Endometrial microvascular endothelial cells (primary cell): ENCODE results near the gene NXPH3. TPM values are rescaled to one million over a fixed set of nuclear protein-coding genes. Genes with fewer than 3 reads are reported as not detected.

Source experiments
- in situ Hi-C: cut with HindIII; loops from 2 replicates; pipeline ENCODE4 v1.10.0; 2017; ENCODE audit warnings: low sequenced_read_pairs, low pct_unique_long_range_greater_than_20kb; ENCODE audit errors: inconsistent ontology term
- total RNA-seq: library from RNA; depleted of rRNA; stranded (reverse); fragments of >200 nt; gene quantifications from one replicate; pipeline ENCODE4 v1.2.3, GENCODE V29; 2015; ENCODE audit errors: inconsistent ontology term

Gene NXPH3
- total RNA-seq, 1 donor from 2014 or later: 1.3 TPM

DNA sequence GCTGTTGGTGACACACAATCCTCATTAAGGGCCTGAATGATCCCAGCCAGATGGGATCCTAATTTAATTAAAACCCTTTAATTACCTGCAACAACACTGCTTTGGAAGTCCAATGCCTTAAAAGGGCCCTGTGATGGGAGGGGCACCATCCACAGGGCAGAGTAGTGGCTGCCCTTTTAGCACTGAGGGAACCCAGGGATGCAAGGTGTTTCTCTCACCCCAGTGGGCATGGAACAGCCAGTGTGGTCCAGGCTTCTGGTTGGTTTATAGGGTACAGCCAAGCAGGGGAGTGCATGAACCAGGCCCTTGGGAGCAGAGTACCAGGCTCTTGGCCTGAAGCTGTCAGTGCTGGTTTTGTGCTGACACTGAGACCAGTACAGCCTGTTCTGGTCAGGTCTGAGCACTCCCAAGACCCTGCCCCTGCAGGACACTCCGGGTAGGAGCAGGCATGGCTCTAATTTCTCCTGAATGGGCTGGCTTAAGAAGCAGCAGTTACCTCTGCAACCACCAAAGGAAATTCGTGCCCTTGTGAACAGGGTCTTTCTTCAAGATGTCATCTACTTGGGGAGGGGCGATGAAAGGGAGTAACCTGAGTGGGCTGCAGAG lies 9.9 kb downstream of the NXPH3 start:
- in situ Hi-C loops: no loop called here

DNA sequence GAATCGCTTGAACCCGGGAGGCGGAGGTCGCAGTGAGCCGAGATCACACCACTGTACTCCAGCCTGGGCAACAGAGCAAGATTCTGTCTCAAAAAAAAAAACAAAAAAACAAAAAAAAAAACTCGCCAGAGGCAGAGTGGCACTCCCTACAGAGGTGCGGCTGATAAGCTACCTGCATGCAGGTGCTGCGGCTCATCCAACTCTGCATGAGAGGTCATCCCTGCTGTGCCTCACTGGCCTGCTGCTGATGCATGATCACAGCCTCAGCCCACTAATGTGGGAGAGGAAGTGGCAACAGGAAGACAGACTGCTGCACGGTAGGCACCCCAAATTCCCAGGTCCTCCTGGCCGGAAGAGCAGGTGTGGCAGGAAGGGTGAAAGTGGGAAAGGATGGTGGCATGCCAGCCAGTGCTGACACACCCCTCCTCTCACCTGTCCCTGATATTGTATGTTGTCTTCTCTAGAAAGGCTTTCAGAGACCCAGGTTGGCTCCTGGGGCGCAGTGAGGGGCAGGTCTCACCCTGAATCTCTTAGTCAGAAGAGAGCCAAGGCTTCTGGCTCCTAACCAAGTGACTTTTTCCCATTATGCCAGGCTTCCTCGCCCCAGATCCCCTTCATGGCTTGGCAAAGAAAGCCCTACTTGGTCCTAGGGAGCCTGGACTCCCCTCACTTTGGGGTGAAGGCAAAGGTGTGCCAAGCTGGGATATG lies 11.8 kb downstream of the NXPH3 start:
- in situ Hi-C loops: no loop called here

- in situ Hi-C loops: no loop called here
These were observed 12.6 kb downstream of the NXPH3 start for GRCh38 chr17:49588312-49588711.

- in situ Hi-C loops: no loop called here
These were observed 13.3 kb downstream of the NXPH3 start for GRCh38 chr17:49588726-49589576.

- in situ Hi-C loops: no loop called here
These were observed 13.9 kb downstream of the NXPH3 start for GRCh38 chr17:49589577-49589927.

- in situ Hi-C loops: no loop called here
These were observed 15.2 kb downstream of the NXPH3 start for GRCh38 chr17:49590874-49591273.

DNA sequence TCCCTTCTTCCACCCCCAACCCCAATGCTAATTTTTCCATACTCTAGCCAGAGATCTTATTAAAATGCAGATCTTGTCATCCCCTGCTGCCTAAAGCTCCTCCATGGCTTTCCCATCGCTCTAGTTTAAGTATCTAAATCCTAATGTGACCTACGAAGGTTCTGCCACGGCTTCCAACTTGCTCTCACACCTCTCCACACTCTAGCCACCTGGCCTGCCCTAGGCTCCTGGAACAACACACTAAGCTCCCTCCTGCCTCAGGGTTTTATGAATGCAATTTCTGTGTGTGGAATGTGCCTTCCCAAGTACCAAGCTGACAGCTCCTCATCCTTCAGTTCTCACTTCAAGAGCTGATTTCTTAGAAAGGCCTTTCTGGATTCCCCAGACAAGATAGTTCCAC lies 16.6 kb downstream of the NXPH3 start:
- in situ Hi-C loops: no loop called here

GRCh38 chr17:49595328-49595727 lies 19.7 kb downstream of the NXPH3 start:
- in situ Hi-C loops: no loop called here

GRCh38 chr17:49595980-49596379 lies 20.3 kb downstream of the NXPH3 start:
- in situ Hi-C loops: no loop called here

DNA sequence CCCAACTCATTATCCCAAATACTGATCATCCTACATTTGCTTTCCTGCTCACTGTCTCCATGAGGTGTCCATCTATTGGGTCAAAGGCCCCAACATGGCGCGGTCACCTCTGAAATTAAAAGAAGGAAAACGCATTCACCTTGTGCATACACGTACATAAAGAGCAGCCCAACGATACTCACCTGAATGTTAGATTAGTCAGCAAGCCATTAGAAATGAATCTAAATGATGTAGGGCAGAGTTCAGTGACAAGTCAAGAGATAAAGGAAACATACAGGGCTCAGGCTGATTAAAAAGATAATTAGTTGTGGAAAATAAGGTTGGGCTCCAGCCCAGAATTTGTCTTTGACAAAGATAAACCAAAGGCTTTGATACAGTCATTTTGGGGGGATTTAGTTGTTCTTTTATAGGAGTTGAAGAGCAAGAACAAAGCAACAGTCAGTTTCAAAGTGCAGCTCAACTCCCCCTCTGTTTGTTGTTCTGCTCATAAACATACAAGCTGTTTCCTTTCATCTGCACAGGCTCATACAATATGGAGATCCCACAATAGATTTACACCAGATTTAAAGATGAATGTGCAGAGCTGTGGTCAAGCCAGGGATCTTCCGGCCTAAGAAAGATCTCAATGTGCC lies 21.1 kb downstream of the NXPH3 start:
- in situ Hi-C loops: no loop called here

- in situ Hi-C loops: no loop called here
These were observed 21.8 kb downstream of the NXPH3 start for GRCh38 chr17:49597436-49597835.

- in situ Hi-C loops: no loop called here
These were observed 22.4 kb downstream of the NXPH3 start for GRCh38 chr17:49597928-49598655.

DNA sequence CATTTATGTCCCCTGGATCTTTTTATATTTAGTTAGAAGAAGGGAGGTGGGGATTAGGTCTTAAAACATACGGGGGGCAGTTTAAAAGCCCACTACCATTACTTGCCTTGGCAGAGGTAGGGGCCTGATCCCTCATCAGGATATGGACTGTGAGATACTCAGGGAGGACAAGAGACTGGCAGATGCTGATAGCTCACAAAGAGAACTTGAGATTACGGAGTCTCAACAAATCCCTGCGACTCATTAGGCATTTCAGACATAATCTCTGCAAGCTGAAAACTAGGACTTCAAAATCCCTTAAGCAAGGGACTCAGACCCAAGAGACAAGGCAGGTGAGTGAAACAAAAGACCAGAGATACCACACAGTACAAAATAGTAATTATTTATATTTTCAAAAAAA lies 23.2 kb downstream of the NXPH3 start:
- in situ Hi-C loops: no loop called here

DNA sequence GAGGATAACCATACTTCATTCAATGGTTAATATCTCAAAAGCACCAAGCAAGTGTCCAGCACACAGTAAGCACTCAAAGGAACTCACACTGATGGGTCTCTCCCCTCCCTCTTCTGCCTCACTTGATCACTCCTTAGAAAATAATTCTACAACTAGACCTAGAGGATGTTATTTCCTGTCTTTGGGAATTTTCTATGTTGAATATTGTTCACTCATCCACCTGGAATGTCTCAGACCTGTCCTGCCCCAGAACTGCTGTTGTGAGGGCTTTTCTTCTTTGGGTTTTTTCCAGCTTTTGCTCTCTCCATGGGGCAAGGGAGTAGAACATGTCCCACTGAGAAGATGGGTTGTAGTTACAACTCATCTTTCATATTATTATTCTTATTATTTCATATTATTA lies 25.3 kb downstream of the NXPH3 start:
- in situ Hi-C loops: no loop called here

DNA sequence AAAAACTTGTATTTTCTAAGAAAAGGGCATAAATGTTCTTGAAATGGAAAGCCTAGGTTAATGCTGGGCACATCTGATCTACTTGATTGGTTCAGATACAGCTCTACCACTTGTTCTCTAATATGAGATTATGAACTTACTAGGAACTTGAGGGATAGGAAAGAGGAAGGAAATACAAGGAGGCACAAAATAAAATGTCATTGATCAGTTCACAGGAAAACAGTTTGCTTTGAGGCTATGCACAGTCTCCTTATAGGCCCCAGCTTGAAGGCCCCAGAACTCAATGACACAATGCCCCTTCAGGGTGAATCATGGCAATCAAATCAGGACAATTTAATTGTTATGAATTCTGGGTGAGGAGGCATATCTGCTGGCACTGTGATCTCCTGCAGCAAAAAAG lies 27.1 kb downstream of the NXPH3 start:
- in situ Hi-C loops: no loop called here

- in situ Hi-C loops: no loop called here
These were observed 27.6 kb downstream of the NXPH3 start for GRCh38 chr17:49603238-49603637.

GRCh38 chr17:49603720-49604119 lies 28.0 kb downstream of the NXPH3 start:
- in situ Hi-C loops: no loop called here

DNA sequence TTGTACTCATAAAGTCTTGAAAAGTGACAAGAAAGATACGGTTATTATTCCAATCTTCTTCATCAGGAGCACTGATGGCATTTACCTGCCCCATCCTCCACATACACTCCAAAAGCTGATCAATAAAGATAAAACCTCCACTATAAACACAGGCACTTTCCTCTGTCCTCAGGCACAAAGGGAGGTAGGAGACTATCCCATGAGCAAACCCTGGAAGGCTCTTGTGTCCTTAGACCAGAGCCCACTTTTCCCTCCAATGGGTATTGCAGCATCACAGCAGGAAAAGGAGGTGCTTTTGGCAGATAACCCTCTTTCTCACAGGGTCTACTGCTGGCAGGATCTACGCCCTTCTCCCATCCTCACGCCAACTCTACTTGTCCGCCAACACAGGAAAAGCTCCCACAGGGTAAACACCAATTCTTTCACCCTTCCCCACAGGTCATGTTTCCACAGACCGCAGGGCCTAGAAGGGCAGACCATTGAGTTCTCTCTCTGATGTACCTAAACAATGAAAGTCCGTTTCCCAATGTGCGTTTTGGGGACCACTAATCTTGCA lies 28.7 kb downstream of the NXPH3 start:
- in situ Hi-C loops: no loop called here
